ENCODE data around the gene ALMS1. TPM values are rescaled to one million over a fixed set of nuclear protein-coding genes. Genes with fewer than 3 reads are reported as not detected.

Gene ALMS1, protein sequence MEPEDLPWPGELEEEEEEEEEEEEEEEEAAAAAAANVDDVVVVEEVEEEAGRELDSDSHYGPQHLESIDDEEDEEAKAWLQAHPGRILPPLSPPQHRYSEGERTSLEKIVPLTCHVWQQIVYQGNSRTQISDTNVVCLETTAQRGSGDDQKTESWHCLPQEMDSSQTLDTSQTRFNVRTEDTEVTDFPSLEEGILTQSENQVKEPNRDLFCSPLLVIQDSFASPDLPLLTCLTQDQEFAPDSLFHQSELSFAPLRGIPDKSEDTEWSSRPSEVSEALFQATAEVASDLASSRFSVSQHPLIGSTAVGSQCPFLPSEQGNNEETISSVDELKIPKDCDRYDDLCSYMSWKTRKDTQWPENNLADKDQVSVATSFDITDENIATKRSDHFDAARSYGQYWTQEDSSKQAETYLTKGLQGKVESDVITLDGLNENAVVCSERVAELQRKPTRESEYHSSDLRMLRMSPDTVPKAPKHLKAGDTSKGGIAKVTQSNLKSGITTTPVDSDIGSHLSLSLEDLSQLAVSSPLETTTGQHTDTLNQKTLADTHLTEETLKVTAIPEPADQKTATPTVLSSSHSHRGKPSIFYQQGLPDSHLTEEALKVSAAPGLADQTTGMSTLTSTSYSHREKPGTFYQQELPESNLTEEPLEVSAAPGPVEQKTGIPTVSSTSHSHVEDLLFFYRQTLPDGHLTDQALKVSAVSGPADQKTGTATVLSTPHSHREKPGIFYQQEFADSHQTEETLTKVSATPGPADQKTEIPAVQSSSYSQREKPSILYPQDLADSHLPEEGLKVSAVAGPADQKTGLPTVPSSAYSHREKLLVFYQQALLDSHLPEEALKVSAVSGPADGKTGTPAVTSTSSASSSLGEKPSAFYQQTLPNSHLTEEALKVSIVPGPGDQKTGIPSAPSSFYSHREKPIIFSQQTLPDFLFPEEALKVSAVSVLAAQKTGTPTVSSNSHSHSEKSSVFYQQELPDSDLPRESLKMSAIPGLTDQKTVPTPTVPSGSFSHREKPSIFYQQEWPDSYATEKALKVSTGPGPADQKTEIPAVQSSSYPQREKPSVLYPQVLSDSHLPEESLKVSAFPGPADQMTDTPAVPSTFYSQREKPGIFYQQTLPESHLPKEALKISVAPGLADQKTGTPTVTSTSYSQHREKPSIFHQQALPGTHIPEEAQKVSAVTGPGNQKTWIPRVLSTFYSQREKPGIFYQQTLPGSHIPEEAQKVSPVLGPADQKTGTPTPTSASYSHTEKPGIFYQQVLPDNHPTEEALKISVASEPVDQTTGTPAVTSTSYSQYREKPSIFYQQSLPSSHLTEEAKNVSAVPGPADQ (N-terminal part only)
- total RNA-seq = 20.0 to 21.4 TPM (median 20.3 TPM) in 3 replicates
- long read RNA-seq = 0 reads

DNA sequence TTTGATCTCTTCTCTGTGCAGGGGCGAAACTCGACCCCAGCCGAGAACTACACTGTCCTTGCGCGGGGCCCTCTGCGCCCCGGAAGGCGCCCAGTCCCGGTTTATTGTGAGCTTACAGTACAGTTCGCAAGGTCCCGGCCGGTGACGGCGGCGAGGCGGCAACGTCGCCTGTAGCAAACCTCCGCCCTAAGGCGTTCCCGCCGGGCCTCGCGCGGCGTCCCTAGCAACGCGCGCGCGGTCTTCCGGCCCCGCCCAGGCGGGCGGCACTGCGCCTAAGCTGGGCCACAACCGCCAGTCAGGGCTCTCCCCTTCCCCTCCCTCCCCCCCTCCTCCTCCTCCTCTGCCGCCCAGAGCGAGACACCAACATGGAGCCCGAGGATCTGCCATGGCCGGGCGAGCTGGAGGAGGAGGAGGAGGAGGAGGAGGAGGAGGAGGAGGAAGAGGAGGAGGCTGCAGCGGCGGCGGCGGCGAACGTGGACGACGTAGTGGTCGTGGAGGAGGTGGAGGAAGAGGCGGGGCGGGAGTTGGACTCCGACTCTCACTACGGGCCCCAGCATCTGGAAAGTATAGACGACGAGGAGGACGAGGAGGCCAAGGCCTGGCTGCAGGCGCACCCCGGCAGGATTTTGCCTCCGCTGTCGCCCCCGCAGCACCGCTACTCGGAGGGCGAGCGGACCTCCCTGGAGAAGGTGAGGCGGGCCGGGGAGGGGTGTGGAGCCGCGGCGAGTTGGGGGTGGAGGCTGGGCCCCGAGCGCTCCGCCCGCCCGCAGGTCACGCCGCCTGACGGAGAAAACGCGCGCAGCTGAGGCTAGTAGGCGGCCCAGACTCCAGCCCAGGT is at the start of gene ALMS1:
Gene ALMS1 (plus strand): TSS at position 333 of the 838 bp plus-strand sequence. CDS start 33 bp downstream, at position 366.
- Mint-ChIP-seq H3K4me3 (ENCODE audit: unreplicated experiment) (peak within 1 kb of the TSS; percentile 93), H3K36me3 (ENCODE audit: low read depth) (no peaks in the 10 kb centered on the region), H3K27ac (ENCODE audit: unreplicated experiment) (peak within 1 kb of the TSS; percentile 86), H3K4me1 (ENCODE audit: low read depth) (peaks cover 30% of the 10 kb centered on the region), H3K9me3 (ENCODE audit: low read depth) (no peaks in the 10 kb centered on the region), H3K27me3 (ENCODE audit: low read depth) (peaks cover 25% of the 10 kb centered on the region)
- TF ChIP-seq, protein P1, sequence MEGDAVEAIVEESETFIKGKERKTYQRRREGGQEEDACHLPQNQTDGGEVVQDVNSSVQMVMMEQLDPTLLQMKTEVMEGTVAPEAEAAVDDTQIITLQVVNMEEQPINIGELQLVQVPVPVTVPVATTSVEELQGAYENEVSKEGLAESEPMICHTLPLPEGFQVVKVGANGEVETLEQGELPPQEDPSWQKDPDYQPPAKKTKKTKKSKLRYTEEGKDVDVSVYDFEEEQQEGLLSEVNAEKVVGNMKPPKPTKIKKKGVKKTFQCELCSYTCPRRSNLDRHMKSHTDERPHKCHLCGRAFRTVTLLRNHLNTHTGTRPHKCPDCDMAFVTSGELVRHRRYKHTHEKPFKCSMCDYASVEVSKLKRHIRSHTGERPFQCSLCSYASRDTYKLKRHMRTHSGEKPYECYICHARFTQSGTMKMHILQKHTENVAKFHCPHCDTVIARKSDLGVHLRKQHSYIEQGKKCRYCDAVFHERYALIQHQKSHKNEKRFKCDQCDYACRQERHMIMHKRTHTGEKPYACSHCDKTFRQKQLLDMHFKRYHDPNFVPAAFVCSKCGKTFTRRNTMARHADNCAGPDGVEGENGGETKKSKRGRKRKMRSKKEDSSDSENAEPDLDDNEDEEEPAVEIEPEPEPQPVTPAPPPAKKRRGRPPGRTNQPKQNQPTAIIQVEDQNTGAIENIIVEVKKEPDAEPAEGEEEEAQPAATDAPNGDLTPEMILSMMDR (IDR thresholded peaks at IDR 0.05) = peak; percentile 61
- DNase-seq (ENCODE audit: low spot score) = peak; percentile 95

- no peak overlapping the region for H3K4me3 Mint-ChIP-seq (ENCODE audit: unreplicated experiment)
- no peaks in the 10 kb centered on the region for H3K4me1 Mint-ChIP-seq (ENCODE audit: low read depth)
- H3K27me3 Mint-ChIP-seq (ENCODE audit: low read depth) = peaks cover 24% of the 10 kb centered on the region
- peaks cover 17% of the 10 kb centered on the region for H3K9me3 Mint-ChIP-seq (ENCODE audit: low read depth)
- H3K27ac Mint-ChIP-seq (ENCODE audit: unreplicated experiment) = no peak overlapping the region
- DNase-seq (ENCODE audit: low spot score) = no peak
- H3K36me3 Mint-ChIP-seq (ENCODE audit: low read depth) = no peaks in the 10 kb centered on the region
- TF ChIP-seq, protein P1 (IDR thresholded peaks at IDR 0.05) = no peak
These were observed 47.8 kb upstream of the ALMS1 start for GRCh38 chr2:73337828-73338227.

DNA sequence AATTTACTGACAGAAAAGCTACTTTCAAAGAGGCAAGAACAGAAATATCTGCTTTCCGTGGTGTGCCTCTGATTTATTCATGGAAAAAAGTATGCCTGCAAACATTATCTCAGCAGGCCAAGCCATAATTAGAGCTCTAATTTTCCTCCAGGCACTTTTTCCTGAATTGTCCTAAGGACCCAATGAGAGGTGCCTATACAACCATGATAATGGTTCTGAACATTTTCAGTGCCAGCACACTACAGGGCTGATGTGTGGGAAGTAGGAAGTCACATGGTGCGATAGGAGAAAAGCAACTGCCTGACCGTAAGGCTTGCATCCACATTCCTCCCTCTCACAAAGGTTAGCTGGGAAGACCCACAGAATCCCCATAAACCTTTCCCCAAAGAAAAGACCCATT is 46.4 kb upstream of the ALMS1 start:
- TF ChIP-seq, protein P1 (IDR thresholded peaks at IDR 0.05) = no peak
- peaks cover 10% of the 10 kb centered on the region for H3K9me3 Mint-ChIP-seq (ENCODE audit: low read depth)
- H3K27me3 Mint-ChIP-seq (ENCODE audit: low read depth) = peaks cover 15% of the 10 kb centered on the region
- DNase-seq (ENCODE audit: low spot score) = no peak
- H3K4me3 Mint-ChIP-seq (ENCODE audit: unreplicated experiment) = no peak overlapping the region
- no peaks in the 10 kb centered on the region for H3K4me1 Mint-ChIP-seq (ENCODE audit: low read depth)
- no peaks in the 10 kb centered on the region for H3K36me3 Mint-ChIP-seq (ENCODE audit: low read depth)
- no peak overlapping the region for H3K27ac Mint-ChIP-seq (ENCODE audit: unreplicated experiment)

DNA sequence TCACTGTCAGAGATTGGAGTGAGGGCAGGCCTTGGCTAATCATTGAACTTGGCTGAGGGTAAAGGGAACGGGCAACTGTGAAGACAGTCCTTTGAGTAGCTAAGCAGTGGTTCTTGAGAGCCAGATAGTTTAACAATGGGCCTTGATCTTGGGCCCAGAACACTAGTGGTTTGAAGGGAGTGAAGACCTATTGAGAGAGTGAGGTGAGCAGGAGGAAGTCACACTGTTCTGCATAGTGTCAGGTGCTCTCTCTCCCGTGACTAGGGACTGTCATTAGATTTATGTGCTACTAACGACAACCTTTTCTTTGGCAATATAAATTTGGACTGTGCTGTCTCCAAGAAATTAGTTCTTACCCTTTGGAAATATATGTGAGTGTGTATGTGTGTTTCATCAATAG is 44.6 kb upstream of the ALMS1 start:
- Mint-ChIP-seq H3K9me3 (ENCODE audit: low read depth) (no peaks in the 10 kb centered on the region), H3K4me1 (ENCODE audit: low read depth) (no peaks in the 10 kb centered on the region), H3K27me3 (ENCODE audit: low read depth) (peaks cover 25% of the 10 kb centered on the region), H3K36me3 (ENCODE audit: low read depth) (no peaks in the 10 kb centered on the region), H3K27ac (ENCODE audit: unreplicated experiment) (no peak overlapping the region), H3K4me3 (ENCODE audit: unreplicated experiment) (no peak overlapping the region)
- TF ChIP-seq, protein P1 (IDR thresholded peaks at IDR 0.05) = no peak
- no peak for DNase-seq (ENCODE audit: low spot score)
